Measurements from ENCODE around the gene TICRR. TPM values are rescaled to one million over a fixed set of nuclear protein-coding genes. Genes with fewer than 3 reads are reported as not detected.
A peak's percentile ranks its signal among the peaks of the same experiment; 100 is the strongest.

Gene TICRR
- total and polyA plus RNA-seq, 2 of the 8 experiments (the other 6 are each of a cell fraction or from before 2014, with no cell fraction given): 13.1 to 34.8 TPM

GRCh38 chr15:89648106-89649012 is 73.1 kb downstream of the TICRR start:
- H3K27me3 ChIP-seq (replicated peaks in 1 of 4; ENCODE audit: control insufficient read depth in 3 of 4, extremely low read depth in 1 of 4, insufficient read depth in 3 of 4, low read length in 3 of 4): no peaks in the 10 kb centered on the region
- peak overlapping the region; percentile 85; the same call in 1 of the 2 replicates for H4K8ac ChIP-seq (ENCODE audit: extremely low read depth, insufficient read depth, low read length)
- FAIRE-seq: no peak
- H2BK120ac ChIP-seq (replicated peaks; ENCODE audit: low read depth, low read length): no peak overlapping the region
- H2BK15ac ChIP-seq (ENCODE audit: low read length): no peak overlapping the region
- H3K23me2 ChIP-seq (ENCODE audit: low read depth, low read length): no peaks in the 10 kb centered on the region
- DNase-seq (ENCODE audit: low read depth in 1 of 2, low spot score in 2 of 2): peak in 1 of 2 experiments; percentile 46
- H4K20me1 ChIP-seq (replicated peaks in 1 of 2; ENCODE audit: control insufficient read depth in 1 of 2, insufficient read depth in 2 of 2, low read length in 2 of 2): peaks cover 0 to 9% of the 10 kb centered on the region in 2 experiments
- ChIA-PET CTCF (ENCODE audit: partially characterized antibody) (interaction anchor here (0.6 to 5.1 kb wide), 9 partner anchors 10 to 156 kb away, joined by 3 to 43 read pairs (median 7); no protein-coding TSS in a partner anchor), POLR2A (ENCODE audit: partially characterized antibody) (interaction anchor here (0.9 to 1.3 kb wide), 2 partner anchors 18 to 23 kb away, joined by 3 read pairs; no protein-coding TSS in a partner anchor)
- no peak overlapping the region for H3K4me3 ChIP-seq (ENCODE audit: extremely low read depth in 1 of 4, insufficient read depth in 2 of 4, low read depth in 3 of 4, low read length in 4 of 4)
- TF ChIP-seq PHF8 (conservative IDR thresholded peaks at IDR 0.05; ENCODE audit: low read depth, low read length) (no peak), CTCF (IDR thresholded peaks at IDR 0.05; ENCODE audit: control extremely low read depth in 1 of 3, insufficient read depth in 1 of 3, low read depth in 1 of 3, low read length in 3 of 3) (0 out of 4 replicates have a peak, but pooled peaks of 1 of the 3 experiments have one; percentile 9), E2F6 (IDR thresholded peaks at IDR 0.05) (peak; percentile 28; the same call in 1 of the 2 replicates)
- peak overlapping the region in 1 of 2 experiments; percentile 10; a peak in 1 of 4 replicates for H3K4me2 ChIP-seq (ENCODE audit: insufficient read depth in 1 of 2, low read depth in 2 of 2, low read length in 2 of 2)
- H3K56ac ChIP-seq (replicated peaks; ENCODE audit: insufficient read length, low read depth, low read length): no peak overlapping the region
- peaks cover 0 to 18% (median 9%) of the 10 kb centered on the region in 4 experiments; a peak in 5 of 8 replicates for H3K36me3 ChIP-seq (ENCODE audit: control insufficient read depth in 2 of 4, insufficient read depth in 4 of 4, low read length in 3 of 4)
- no peak overlapping the region for H2BK20ac ChIP-seq (ENCODE audit: low read length)
- H3K27ac ChIP-seq (ENCODE audit: low read depth, low read length): no peak overlapping the region
- 87% methylated on average over 94 of the region's 102 CpGs; no CpG with 5 or more reads in 1 of the 2 experiments for WGBS, 2 experiments (ENCODE audit: extremely low coverage in 1 of 2, insufficient coverage in 1 of 2, insufficient read length in 1 of 2, insufficient replicate concordance in 2 of 2, low coverage in 1 of 2, low lambda C conversion rate in 2 of 2, missing lambda C conversion rate in 1 of 2)
- H2AFZ ChIP-seq (ENCODE audit: low read length): no peak overlapping the region
- H4K91ac ChIP-seq (replicated peaks; ENCODE audit: insufficient read length, low read length): no peak overlapping the region
- no peaks in the 10 kb centered on the region for H3K9me3 ChIP-seq (ENCODE audit: insufficient read depth in 2 of 2, low read depth in 1 of 2, low read length in 1 of 2)
- H3K4ac ChIP-seq (replicated peaks; ENCODE audit: insufficient read length, low read depth, low read length): no peak overlapping the region
- no peaks in the 10 kb centered on the region for H3K4me1 ChIP-seq (replicated peaks in 1 of 4; ENCODE audit: control insufficient read depth in 3 of 4, insufficient read depth in 4 of 4, low read length in 3 of 4)
- H2BK12ac ChIP-seq (ENCODE audit: low read depth, low read length): no peak overlapping the region
- peaks cover 8% of the 10 kb centered on the region; the same call in 1 of the 2 replicates for H3K79me1 ChIP-seq (ENCODE audit: low read depth, low read length)
- H3K14ac ChIP-seq (ENCODE audit: insufficient read length): no peak overlapping the region
- no peak overlapping the region for H2AK5ac ChIP-seq (ENCODE audit: low read depth, low read length)
- no peak overlapping the region for H2BK5ac ChIP-seq (ENCODE audit: low read depth, low read length)
- no peak overlapping the region for H4K5ac ChIP-seq (ENCODE audit: insufficient read length, low read depth, low read length)
- no peak overlapping the region for H3K23ac ChIP-seq (ENCODE audit: insufficient read length)
- peaks cover 0 to 6% of the 10 kb centered on the region in 2 experiments; a peak in 2 of 4 replicates for H3K79me2 ChIP-seq (ENCODE audit: control insufficient read depth in 1 of 2, insufficient read depth in 2 of 2, low read length in 2 of 2)
- H3K9ac ChIP-seq (replicated peaks in 1 of 4; ENCODE audit: extremely low read depth in 1 of 4, low read depth in 3 of 4, low read length in 3 of 4): no peak overlapping the region
- no peak overlapping the region for H3K18ac ChIP-seq (ENCODE audit: extremely low read depth, low read length)
